GM10248 (cell line): ENCODE measurements around the gene HSPA2.

Source experiments
- CTCF ChIA-PET: fragments of 300-600 bp; sonication (Branson Sonifier 250); formaldehyde crosslinking; extraction: SDS; loops from one replicate; lab custom pipeline; 2021; ENCODE audit warnings: antibody characterized with exemption; lab: Yijun Ruan, JAX
- POLR2A ChIA-PET: fragments of 350-650 bp; sonication (Branson Sonifier 250); formaldehyde crosslinking; extraction: SDS; loops from one replicate; lab custom pipeline; 2020; ENCODE audit warnings: antibody characterized with exemption; lab: Yijun Ruan, JAX
- DNase-seq: peaks from one replicate; pipeline ENCODE4 v3.0.0; 2012; ENCODE audit errors: extremely low spot score
- CTCF ChIP-seq: IDR thresholded peaks from 2 replicates; pipeline ENCODE4 v1.5.1; 2012; ENCODE audit warnings: mild to moderate bottlenecking, low read depth; ENCODE audit errors: extremely low read depth, missing control alignments, control extremely low read depth

HSPA2 gene

DNA sequence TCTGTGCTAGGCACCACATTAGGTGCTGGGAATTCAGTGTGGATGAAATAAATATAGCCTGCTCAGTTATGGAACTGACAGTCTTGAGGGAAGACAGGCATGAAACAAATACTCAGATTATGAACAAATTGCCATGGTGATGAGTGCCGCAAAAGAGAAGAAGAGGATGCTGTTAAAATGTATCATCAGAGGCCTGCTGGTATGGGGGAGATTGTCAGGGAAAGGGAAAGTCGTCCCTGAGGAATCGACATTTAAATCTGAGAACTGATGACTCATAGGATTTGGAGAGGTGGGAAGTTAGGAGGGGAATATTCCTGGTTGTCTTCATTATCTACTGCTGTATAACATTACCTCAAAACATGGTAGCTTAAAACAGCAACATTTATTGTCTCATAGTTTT, 51.3 kb downstream of the HSPA2 start:
- CTCF ChIA-PET, result no interaction called here
- POLR2A ChIA-PET, result no interaction called here
- DNase-seq, result no peak
- no peak for TF ChIP-seq CTCF
